ENCODE measurements around the gene METTL16. TPM values are rescaled to one million over a fixed set of nuclear protein-coding genes. Genes with fewer than 3 reads are reported as not detected.

Gene METTL16
- polyA plus RNA-seq, 1 of the 3 experiments (the other 2 are of a cell fraction) = 8.1 TPM

GRCh38 chr17:2400877-2401425, 110.7 kb downstream of the METTL16 start, which contains the start of gene MNT (continued):
- peak; percentile 59 for TF ChIP-seq GABPA (IDR thresholded peaks at IDR 0.05; ENCODE audit: low read depth)
- TF ChIP-seq FOSL2 (IDR thresholded peaks at IDR 0.05; ENCODE audit: borderline replicate concordance, low read depth) = no peak
- no peak for TF ChIP-seq TCF12 (IDR thresholded peaks at IDR 0.05)
- TF ChIP-seq GATA2 (CRISPR knock-in tag; IDR thresholded peaks at IDR 0.05) = no peak
- peak; percentile 3; the same call in 1 of the 2 replicates for TF ChIP-seq MXI1 (IDR thresholded peaks at IDR 0.05; ENCODE audit: low read depth, low read length)
- no peak for TF ChIP-seq RAD21 (IDR thresholded peaks at IDR 0.05; ENCODE audit: low read length)
- peak; percentile 82; the same call in 1 of the 2 replicates for TF ChIP-seq MAX (IDR thresholded peaks at IDR 0.05; ENCODE audit: low read depth)
- peak; percentile 50; the same call in 1 of the 2 replicates for TF ChIP-seq JUND (IDR thresholded peaks at IDR 0.05)
- TF ChIP-seq MEF2A (IDR thresholded peaks at IDR 0.05; ENCODE audit: borderline replicate concordance, low read depth) = no peak
- TF ChIP-seq SIN3A (IDR thresholded peaks at IDR 0.05; ENCODE audit: borderline replicate concordance, low read depth, low read length) = peak; percentile 98
- 0 out of 2 replicates have a peak, but pooled peaks have one; percentile 8 for TF ChIP-seq IRF3 (IDR thresholded peaks at IDR 0.05; ENCODE audit: low read depth, low read length)

- TF ChIP-seq REST (IDR thresholded peaks at IDR 0.05; ENCODE audit: low read depth, low read length) (no peak), USF1 (IDR thresholded peaks at IDR 0.05; ENCODE audit: borderline replicate concordance, low read depth) (peak; percentile 30; the same call in 1 of the 2 replicates), MXI1 (IDR thresholded peaks at IDR 0.05; ENCODE audit: low read depth, low read length) (peak; percentile 68), TAF1 (IDR thresholded peaks at IDR 0.05; ENCODE audit: borderline replicate concordance, low read depth, low read length) (no peak), MAX (IDR thresholded peaks at IDR 0.05; ENCODE audit: low read depth) (peak; percentile 35; the same call in 1 of the 2 replicates), SIN3A (IDR thresholded peaks at IDR 0.05; ENCODE audit: borderline replicate concordance, low read depth, low read length) (no peak)
- ChIA-PET POLR2A (interaction anchor here (1.1 to 2.2 kb wide), 3 partner anchors 8 to 12 kb away, joined by 3 to 12 read pairs (median 8); no protein-coding TSS in a partner anchor), CTCF (interaction anchor here (1.0 to 27.8 kb wide), 2 partner anchors 16 to 25 kb away, joined by 5 to 654 read pairs; no protein-coding TSS in a partner anchor)
- Histone ChIP-seq H3K9me3 (no peaks in the 10 kb centered on the region), H3K9me2 (no peaks in the 10 kb centered on the region), H3K36me3 (replicated peaks in 1 of 2; ENCODE audit: control insufficient read depth in 1 of 2, insufficient read depth in 2 of 2, low read length in 1 of 2) (no peaks in the 10 kb centered on the region), H3K4me3 (ENCODE audit: low read depth in 2 of 2, low read length in 1 of 2) (peak overlapping the region; percentile 99), H3K9ac (peak overlapping the region; percentile 99), H3K4me1 (ENCODE audit: control insufficient read depth in 1 of 2, insufficient read depth in 2 of 2, low read depth in 1 of 2, low read length in 1 of 2) (peaks cover 41 to 43% of the 10 kb centered on the region in 2 experiments), H3F3A (replicated peaks; ENCODE audit: insufficient read depth) (peaks cover 39% of the 10 kb centered on the region), H3K79me2 (ENCODE audit: insufficient read depth) (peaks cover 38% of the 10 kb centered on the region), H3K4me2 (peak overlapping the region; percentile 98), H3K27ac (ENCODE audit: low read depth in 2 of 2, low read length in 1 of 2) (peak overlapping the region; percentile 90 to 100), H3K27me3 (ENCODE audit: insufficient read depth) (no peaks in the 10 kb centered on the region), H4K20me1 (ENCODE audit: insufficient read depth) (peaks cover 10% of the 10 kb centered on the region; the same call in 1 of the 2 replicates), H2AFZ (ENCODE audit: low read depth) (no peak overlapping the region)
- under 1% methylated on average over 27 of the region's 43 CpGs for WGBS (ENCODE audit: low lambda C conversion rate)
- DNase-seq = peak; percentile 51
Measured at GRCh38 chr17:2400474-2400866, 111.2 kb downstream of the METTL16 start.

Measured in SK-N-SH (cell line).